Naive thymus-derived CD4-positive, alpha-beta T cell (primary cell): ENCODE measurements around the gene RASIP1. TPM values are rescaled to one million over a fixed set of nuclear protein-coding genes. Genes with fewer than 3 reads are reported as not detected.
"Not testable (repeated sequence)": the region's sequence is repeated elsewhere in the genome, so short reads cannot be mapped to it uniquely, and the experiment has no call there.

ENCODE experiments used
- ATAC-seq: fragments of 150-1000 bp; cut with Tn5 transposase; 2 replicates; pipeline ENCODE4 v1.10.0; 2021; ENCODE audit warnings: mild to moderate bottlenecking, moderate library complexity
- CTCF ChIA-PET: fragments of 350-600 bp; sonication (Branson Sonifier 250); formaldehyde crosslinking; loops from one replicate; lab custom pipeline; 2021; ENCODE audit warnings: antibody characterized with exemption; lab: Charles Lee
- POLR2A ChIA-PET: fragments of 350-600 bp; sonication (Branson Sonifier 250); formaldehyde crosslinking; loops from one replicate; lab custom pipeline; 2021; ENCODE audit warnings: antibody characterized with exemption, inconsistent platforms; lab: Charles Lee
- DNase-seq, 9 donors: peaks; one replicate each; pipeline versions ENCODE4 v3.0.0 to v3.0.0-alpha.2; 2020 to 2022; ENCODE audit warnings: mixed read lengths in 1 of 9
- H3K27ac ChIP-seq: one replicate; pipeline ENCODE4 v1.7.0; 2013; ENCODE audit warnings: mild to moderate bottlenecking, low read depth, low read length, moderate library complexity
- H3K27me3 ChIP-seq, 2 donors: one replicate each; pipeline ENCODE4 v1.7.0; 2013; ENCODE audit warnings: low read length in 2 of 2, mild to moderate bottlenecking in 2 of 2, moderate library complexity in 2 of 2; ENCODE audit not compliant: control insufficient read depth in 2 of 2, insufficient read depth in 2 of 2
- H3K36me3 ChIP-seq, 3 experiments: 1 replicate in 2 of 3; 2 replicates in 1 of 3; pipeline ENCODE4 v1.7.0; 2013; ENCODE audit warnings: low read length in 3 of 3, mild to moderate bottlenecking in 3 of 3, moderate library complexity in 1 of 3; ENCODE audit not compliant: insufficient read depth in 3 of 3, control insufficient read depth in 2 of 3
- H3K4me1 ChIP-seq, 2 donors: one replicate each; pipeline ENCODE4 v1.7.0; 2013; ENCODE audit warnings: low read length in 2 of 2, mild to moderate bottlenecking in 2 of 2, moderate library complexity in 1 of 2; ENCODE audit not compliant: control insufficient read depth in 2 of 2, insufficient read depth in 2 of 2
- H3K4me3 ChIP-seq: 2 replicates; pipeline ENCODE4 v1.7.0; 2013; ENCODE audit warnings: mild to moderate bottlenecking, low read length
- H3K9me3 ChIP-seq, 3 experiments: 1 replicate in 2 of 3; 2 replicates in 1 of 3; pipeline ENCODE4 v1.7.0; 2013; ENCODE audit warnings: low read length in 3 of 3; ENCODE audit not compliant: control insufficient read depth in 2 of 3
- H3K27ac Mint-ChIP-seq, 9 donors: one replicate each; pipeline ENCODE4 v1.8.0; 2020 to 2022; ENCODE audit warnings: mixed read lengths in 9 of 9, mild to moderate bottlenecking in 8 of 9, moderate library complexity in 5 of 9, inconsistent platforms in 2 of 9
- H3K27me3 Mint-ChIP-seq, 5 donors: one replicate each; pipeline ENCODE4 v1.8.0; 2021 to 2022; ENCODE audit warnings: mixed read lengths in 5 of 5, mild to moderate bottlenecking in 1 of 5
- H3K36me3 Mint-ChIP-seq, 5 donors: one replicate each; pipeline ENCODE4 v1.8.0; 2020 to 2022; ENCODE audit warnings: mixed read lengths in 5 of 5, mild to moderate bottlenecking in 3 of 5, inconsistent platforms in 1 of 5
- H3K4me1 Mint-ChIP-seq, 7 donors: one replicate each; pipeline ENCODE4 v1.8.0; 2020 to 2022; ENCODE audit warnings: mixed read lengths in 7 of 7, mild to moderate bottlenecking in 3 of 7, inconsistent platforms in 1 of 7
- H3K4me3 Mint-ChIP-seq, 10 donors: one replicate each; pipeline ENCODE4 v1.8.0; 2020 to 2022; ENCODE audit warnings: mild to moderate bottlenecking in 10 of 10, mixed read lengths in 10 of 10, moderate library complexity in 6 of 10, inconsistent platforms in 2 of 10
- H3K9me3 Mint-ChIP-seq, 11 donors: one replicate each; pipeline ENCODE4 v1.8.0; 2020 to 2022; ENCODE audit warnings: mixed read lengths in 11 of 11, mild to moderate bottlenecking in 4 of 11, inconsistent platforms in 1 of 11, moderate library complexity in 1 of 11
- intact Hi-C, 2 donors: fragments of 100-400 bp; cut with micrococcal nuclease; formaldehyde crosslinking; loops; one replicate each; pipeline ENCODE4 v1.15.1; 2023
- polyA plus RNA-seq, 2 donors: library from polyadenylated mRNA; unstranded; fragments of 300-500 nt; fragmentation: Illumina TruSeq; gene quantifications; one replicate each; pipeline ENCODE4 v1.2.3, GENCODE V29; 2021
- total RNA-seq, 6 experiments: library from RNA in 5 of 6; stranded (reverse) in 5 of 6; gene quantifications; 1 replicate in 5 of 6; 2 replicates in 1 of 6; pipeline ENCODE4 v1.2.3 and lab custom pipeline; 2021 to 2026

The RASIP1 gene
- total and polyA plus RNA-seq, 7 experiments from 2014 or later, result 0.12 to 0.65 (median 0.17) TPM; not detected in 3

GRCh38 chr19:48681127-48681470, 59.3 kb downstream of the RASIP1 start:
- Histone ChIP-seq H3K36me3 (no peaks in the 10 kb centered on the region), H3K9me3 (no peaks in the 10 kb centered on the region), H3K4me1 (no peaks in the 10 kb centered on the region), H3K4me3 (no peak overlapping the region), H3K27ac (no peak overlapping the region), H3K27me3 (no peaks in the 10 kb centered on the region)
- intact Hi-C loops, result no loop called here
- Mint-ChIP-seq H3K4me3 (no peak overlapping the region), H3K9me3 (no peaks in the 10 kb centered on the region), H3K27me3 (no peaks in the 10 kb centered on the region), H3K36me3 (no peaks in the 10 kb centered on the region), H3K27ac (no peak overlapping the region), H3K4me1 (peaks cover 0 to 5% (median 0%) of the 10 kb centered on the region in 7 donors)
- ChIA-PET CTCF (no interaction called here), POLR2A (no interaction called here)
- no peak for ATAC-seq
- DNase-seq, result no peak

GRCh38 chr19:48680436-48681126, 59.8 kb downstream of the RASIP1 start:
- no peaks in the 10 kb centered on the region for H3K36me3 ChIP-seq
- H3K4me1 Mint-ChIP-seq, result peaks cover 0 to 6% (median under 1%) of the 10 kb centered on the region in 7 donors
- no peak overlapping the region for H3K27ac ChIP-seq
- no peak overlapping the region for H3K27ac Mint-ChIP-seq
- no peaks in the 10 kb centered on the region for H3K27me3 ChIP-seq
- H3K36me3 Mint-ChIP-seq, result no peaks in the 10 kb centered on the region
- no peak overlapping the region for H3K4me3 ChIP-seq
- H3K9me3 Mint-ChIP-seq, result no peaks in the 10 kb centered on the region
- no peaks in the 10 kb centered on the region for H3K9me3 ChIP-seq
- no peak for DNase-seq
- H3K4me1 ChIP-seq, result peaks cover 2% of the 10 kb centered on the region in 2 donors
- H3K4me3 Mint-ChIP-seq, result no peak overlapping the region
- intact Hi-C loops, result no loop called here
- ATAC-seq, result no peak
- ChIA-PET CTCF (no interaction called here), POLR2A (no interaction called here)
- no peaks in the 10 kb centered on the region for H3K27me3 Mint-ChIP-seq

- not testable (repeated sequence) for H3K4me3 Mint-ChIP-seq, H3K27me3 Mint-ChIP-seq
Measured at GRCh38 chr19:48680006-48680405, 60.4 kb downstream of the RASIP1 start.

GRCh38 chr19:48678201-48678600, 62.2 kb downstream of the RASIP1 start:
- H3K27ac Mint-ChIP-seq, result no peak overlapping the region
- Histone ChIP-seq H3K4me1 (peaks cover 6 to 7% of the 10 kb centered on the region in 2 donors), H3K9me3 (no peaks in the 10 kb centered on the region), H3K27me3 (no peaks in the 10 kb centered on the region), H3K4me3 (no peak overlapping the region), H3K27ac (no peak overlapping the region), H3K36me3 (no peaks in the 10 kb centered on the region)
- H3K4me1 Mint-ChIP-seq, result peaks cover 3 to 8% (median 7%) of the 10 kb centered on the region in 7 donors
- no peaks in the 10 kb centered on the region for H3K36me3 Mint-ChIP-seq
- intact Hi-C loops, result loop anchor here in 1 of 2 donors (5.0 kb wide), 1 partner anchor 41 kb away; the partner anchor contains the start of gene DBP
- no peak for ATAC-seq
- POLR2A ChIA-PET, result interaction anchor here (2.2 kb wide), 1 partner anchor 60 kb away, joined by 6 read pairs; no protein-coding TSS in a partner anchor
- H3K4me3 Mint-ChIP-seq, result no peak overlapping the region
- CTCF ChIA-PET, result interaction anchor here (5.3 kb wide), 1 partner anchor 33 kb away, joined by 43 read pairs; the partner anchor contains the start of gene CA11
- no peaks in the 10 kb centered on the region for H3K27me3 Mint-ChIP-seq
- H3K9me3 Mint-ChIP-seq, result no peaks in the 10 kb centered on the region
- no peak for DNase-seq

More at GRCh38 chr19:48680006-48680405, 60.4 kb downstream of the RASIP1 start:
- intact Hi-C loops, POLR2A ChIA-PET, H3K4me1 ChIP-seq, CTCF ChIA-PET, H3K9me3 ChIP-seq, H3K36me3 Mint-ChIP-seq, ATAC-seq, H3K36me3 ChIP-seq, H3K9me3 Mint-ChIP-seq, DNase-seq, H3K27me3 ChIP-seq, H3K4me3 ChIP-seq, H3K27ac Mint-ChIP-seq, H3K27ac ChIP-seq: not testable (repeated sequence)
- peaks cover 3 to 11% (median 6%) of the 10 kb centered on the region in 7 donors for H3K4me1 Mint-ChIP-seq

- H3K9me3 Mint-ChIP-seq, result no peaks in the 10 kb centered on the region
- Histone ChIP-seq H3K4me1 (peaks cover 6 to 7% of the 10 kb centered on the region in 2 donors), H3K27ac (no peak overlapping the region), H3K36me3 (no peaks in the 10 kb centered on the region), H3K27me3 (no peaks in the 10 kb centered on the region), H3K4me3 (no peak overlapping the region), H3K9me3 (no peaks in the 10 kb centered on the region)
- H3K27ac Mint-ChIP-seq, result no peak overlapping the region
- H3K4me3 Mint-ChIP-seq, result no peak overlapping the region
- no peaks in the 10 kb centered on the region for H3K36me3 Mint-ChIP-seq
- CTCF ChIA-PET, result interaction anchor here (5.3 kb wide), 1 partner anchor 31 kb away, joined by 43 read pairs; the partner anchor contains the start of gene CA11
- peaks cover 3 to 8% (median 7%) of the 10 kb centered on the region in 7 donors for H3K4me1 Mint-ChIP-seq
- POLR2A ChIA-PET, result interaction anchor here (1.9 to 2.2 kb wide), 2 partner anchors 39 to 61 kb away, joined by 5 to 6 read pairs; no protein-coding TSS in a partner anchor
- intact Hi-C loops, result loop anchor here in 1 of 2 donors (5.0 kb wide), 1 partner anchor 40 kb away; the partner anchor contains the start of gene DBP
- no peaks in the 10 kb centered on the region for H3K27me3 Mint-ChIP-seq
- DNase-seq (no peak), ATAC-seq (no peak)
Measured at GRCh38 chr19:48676887-48677286, 63.5 kb downstream of the RASIP1 start.

GRCh38 chr19:48676487-48676886, 63.9 kb downstream of the RASIP1 start:
- Histone ChIP-seq H3K27ac (no peak overlapping the region), H3K4me1 (peaks cover 6 to 7% of the 10 kb centered on the region in 2 donors), H3K36me3 (no peaks in the 10 kb centered on the region), H3K9me3 (no peaks in the 10 kb centered on the region), H3K4me3 (no peak overlapping the region), H3K27me3 (no peaks in the 10 kb centered on the region)
- Mint-ChIP-seq H3K36me3 (no peaks in the 10 kb centered on the region), H3K4me3 (no peak overlapping the region), H3K27me3 (no peaks in the 10 kb centered on the region), H3K9me3 (no peaks in the 10 kb centered on the region), H3K4me1 (peaks cover 3 to 8% (median 7%) of the 10 kb centered on the region in 7 donors), H3K27ac (no peak overlapping the region)
- CTCF ChIA-PET, result interaction anchor here (1.2 to 5.3 kb wide), 2 partner anchors 23 to 31 kb away, joined by 4 to 43 read pairs; partner anchors contain the start of gene CA11
- POLR2A ChIA-PET, result interaction anchor here (1.9 to 3.1 kb wide), 3 partner anchors 31 to 62 kb away, joined by 5 to 14 read pairs (median 6); partner anchors contain the start of gene CA11
- no peak for ATAC-seq
- DNase-seq, result no peak
- intact Hi-C loops, result loop anchor here in 1 of 2 donors (5.0 kb wide), 1 partner anchor 39 kb away; the partner anchor contains the start of gene DBP
